Suprapubic skin (tissue), 4 donors: ENCODE results near the gene SMYD4.

Experiments used
- CTCF ChIP-seq, 2 donors: fragments of 200-600 bp in 1 of 2; fragments of 450-650 bp in 1 of 2; sonication (generic) in 1 of 2; IDR thresholded peaks; one replicate each; pipeline ENCODE4 v1.5.1; 2016 to 2019; ENCODE audit warnings: antibody characterized with exemption in 2 of 2, mild to moderate bottlenecking in 1 of 2, moderate library complexity in 1 of 2
- EP300 ChIP-seq: sonication (generic); formaldehyde crosslinking; IDR thresholded peaks from one replicate; pipeline ENCODE4 v1.6.1; 2017; ENCODE audit warnings: antibody characterized with exemption
- POLR2A ChIP-seq, 2 donors: fragments of 450-650 bp; IDR thresholded peaks; one replicate each; pipeline ENCODE4 v1.6.1; 2017; ENCODE audit warnings: antibody characterized with exemption in 2 of 2, mild to moderate bottlenecking in 2 of 2, moderate library complexity in 2 of 2
- POLR2AphosphoS5 ChIP-seq, 3 donors: sonication (generic); formaldehyde crosslinking; IDR thresholded peaks; one replicate each; pipeline ENCODE4 v1.6.1; 2017; ENCODE audit warnings: antibody characterized with exemption in 3 of 3

GRCh38 chr17:1755827-1756262, 73.9 kb downstream of the SMYD4 start:
- TF ChIP-seq POLR2A (IDR thresholded peaks at IDR 0.05) (no peak), CTCF (IDR thresholded peaks at IDR 0.05) (no peak), EP300 (no peak), POLR2AphosphoS5 (IDR thresholded peaks at IDR 0.05) (no peak)
